Cardiac muscle cell (in vitro differentiated cells and primary cell): ENCODE data around the gene LZTS2. TPM values are rescaled to one million over a fixed set of nuclear protein-coding genes. Genes with fewer than 3 reads are reported as not detected.
A peak's percentile ranks its signal among the peaks of the same experiment; 100 is the strongest.

ENCODE experiments used
- DNase-seq, 2 donors: peaks; one replicate each; pipeline versions ENCODE4 v3.0.0 to v3.0.0-alpha.2; 2010 to 2017; ENCODE audit warnings: low read depth in 1 of 2, low spot score in 1 of 2
- H3K27ac ChIP-seq: fragments of 200-600 bp; sonication (generic); 2 replicates; pipeline ENCODE4 v1.5.1; 2016
- H3K27me3 ChIP-seq: fragments of 200-600 bp; sonication (generic); 2 replicates; pipeline ENCODE4 v1.6.0; 2016; ENCODE audit warnings: control low read depth
- H3K36me3 ChIP-seq: fragments of 200-600 bp; sonication (generic); 2 replicates; pipeline ENCODE4 v1.5.1; 2016; ENCODE audit warnings: control low read depth
- H3K4me1 ChIP-seq: fragments of 200-600 bp; sonication (generic); 2 replicates; pipeline ENCODE4 v1.8.1; 2017; ENCODE audit warnings: low read depth, mild to moderate bottlenecking, mixed run types
- H3K4me3 ChIP-seq: fragments of 200-600 bp; sonication (generic); 2 replicates; pipeline ENCODE4 v1.5.1; 2016; ENCODE audit warnings: mild to moderate bottlenecking
- H3K9me3 ChIP-seq: fragments of 200-600 bp; sonication (generic); 2 replicates; pipeline ENCODE4 v1.5.1; 2017; ENCODE audit warnings: low read depth, mild to moderate bottlenecking, control low read depth
- polyA plus RNA-seq: library from polyadenylated mRNA; unstranded; fragments of >200 nt; fragmentation: Nextera tagmentation; extraction: Ambion mirVana; gene quantifications from 2 replicates; pipeline ENCODE4 v1.2.1, GENCODE V29; 2016
- total RNA-seq: library from RNA; depleted of rRNA; stranded (reverse); fragments of >200 nt; gene quantifications from 2 replicates; pipeline ENCODE4 v1.2.3, GENCODE V29; 2016
- TF ChIP-seq, protein P1 (sequence below): IDR thresholded peaks from 2 replicates; pipeline ENCODE4 v1.5.1; 2012; ENCODE audit warnings: low read depth, mild to moderate bottlenecking, low read length

Gene LZTS2, protein sequence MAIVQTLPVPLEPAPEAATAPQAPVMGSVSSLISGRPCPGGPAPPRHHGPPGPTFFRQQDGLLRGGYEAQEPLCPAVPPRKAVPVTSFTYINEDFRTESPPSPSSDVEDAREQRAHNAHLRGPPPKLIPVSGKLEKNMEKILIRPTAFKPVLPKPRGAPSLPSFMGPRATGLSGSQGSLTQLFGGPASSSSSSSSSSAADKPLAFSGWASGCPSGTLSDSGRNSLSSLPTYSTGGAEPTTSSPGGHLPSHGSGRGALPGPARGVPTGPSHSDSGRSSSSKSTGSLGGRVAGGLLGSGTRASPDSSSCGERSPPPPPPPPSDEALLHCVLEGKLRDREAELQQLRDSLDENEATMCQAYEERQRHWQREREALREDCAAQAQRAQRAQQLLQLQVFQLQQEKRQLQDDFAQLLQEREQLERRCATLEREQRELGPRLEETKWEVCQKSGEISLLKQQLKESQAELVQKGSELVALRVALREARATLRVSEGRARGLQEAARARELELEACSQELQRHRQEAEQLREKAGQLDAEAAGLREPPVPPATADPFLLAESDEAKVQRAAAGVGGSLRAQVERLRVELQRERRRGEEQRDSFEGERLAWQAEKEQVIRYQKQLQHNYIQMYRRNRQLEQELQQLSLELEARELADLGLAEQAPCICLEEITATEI
- total RNA-seq (156 and 168 TPM in 2 replicates), polyA plus RNA-seq (128 and 129 TPM in 2 replicates)

DNA sequence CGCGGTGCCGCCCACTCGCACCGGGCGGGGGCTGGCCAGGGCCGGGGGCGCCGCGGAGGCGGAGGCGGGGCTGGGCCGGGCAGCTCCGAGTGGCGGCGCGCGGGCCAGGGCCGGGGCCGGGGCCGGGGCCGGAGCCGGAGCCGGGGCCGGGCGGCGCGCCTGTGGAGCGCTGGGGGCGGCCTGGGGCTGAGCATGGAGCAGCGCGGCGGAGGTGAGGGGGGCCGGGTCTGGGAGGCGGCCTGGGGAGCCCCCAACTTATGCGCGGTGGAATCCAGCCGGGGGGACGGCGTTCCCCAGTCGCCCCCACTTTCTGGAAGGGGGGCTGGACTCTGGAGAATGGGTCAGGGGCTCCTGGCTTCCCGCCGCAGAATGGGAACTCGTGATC lies at the start of gene LZTS2:
Gene LZTS2 (plus strand): TSS at position 67 of the 385 bp plus-strand sequence. CDS start 2,731 bp downstream, outside the sequence.
- Histone ChIP-seq H3K27me3 (no peaks in the 10 kb centered on the region), H3K4me1 (peaks cover 14% of the 10 kb centered on the region), H3K36me3 (peaks cover 18% of the 10 kb centered on the region), H3K4me3 (peak within 1 kb of the TSS; percentile 73), H3K27ac (peak within 1 kb of the TSS; percentile 99), H3K9me3 (no peaks in the 10 kb centered on the region)
- TF ChIP-seq, protein P1, sequence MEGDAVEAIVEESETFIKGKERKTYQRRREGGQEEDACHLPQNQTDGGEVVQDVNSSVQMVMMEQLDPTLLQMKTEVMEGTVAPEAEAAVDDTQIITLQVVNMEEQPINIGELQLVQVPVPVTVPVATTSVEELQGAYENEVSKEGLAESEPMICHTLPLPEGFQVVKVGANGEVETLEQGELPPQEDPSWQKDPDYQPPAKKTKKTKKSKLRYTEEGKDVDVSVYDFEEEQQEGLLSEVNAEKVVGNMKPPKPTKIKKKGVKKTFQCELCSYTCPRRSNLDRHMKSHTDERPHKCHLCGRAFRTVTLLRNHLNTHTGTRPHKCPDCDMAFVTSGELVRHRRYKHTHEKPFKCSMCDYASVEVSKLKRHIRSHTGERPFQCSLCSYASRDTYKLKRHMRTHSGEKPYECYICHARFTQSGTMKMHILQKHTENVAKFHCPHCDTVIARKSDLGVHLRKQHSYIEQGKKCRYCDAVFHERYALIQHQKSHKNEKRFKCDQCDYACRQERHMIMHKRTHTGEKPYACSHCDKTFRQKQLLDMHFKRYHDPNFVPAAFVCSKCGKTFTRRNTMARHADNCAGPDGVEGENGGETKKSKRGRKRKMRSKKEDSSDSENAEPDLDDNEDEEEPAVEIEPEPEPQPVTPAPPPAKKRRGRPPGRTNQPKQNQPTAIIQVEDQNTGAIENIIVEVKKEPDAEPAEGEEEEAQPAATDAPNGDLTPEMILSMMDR: no peak
- no peak for DNase-seq

DNA sequence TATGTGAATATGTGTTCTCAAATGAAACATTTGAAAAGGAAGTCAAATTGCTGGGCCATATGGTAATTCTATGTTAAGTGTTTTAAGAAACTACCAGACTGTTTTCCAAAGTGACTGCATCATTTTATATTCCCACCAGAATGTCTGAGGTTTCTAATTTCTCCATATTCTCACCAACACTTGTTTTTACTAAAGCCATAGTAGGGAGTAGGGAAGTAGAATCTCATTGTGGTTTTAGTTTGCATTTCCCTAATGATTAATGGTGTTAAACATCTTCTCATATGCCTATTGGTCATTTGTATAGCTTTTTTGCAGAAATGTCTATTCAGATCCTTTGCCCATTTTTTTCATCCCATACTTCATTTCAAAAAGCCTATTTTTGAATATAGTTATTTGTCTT lies 39.4 kb upstream of the LZTS2 start:
- TF ChIP-seq, protein P1: no peak
- Histone ChIP-seq H3K4me3 (no peak overlapping the region), H3K36me3 (peaks cover 57% of the 10 kb centered on the region), H3K27me3 (no peaks in the 10 kb centered on the region), H3K9me3 (no peaks in the 10 kb centered on the region), H3K4me1 (no peaks in the 10 kb centered on the region), H3K27ac (no peak overlapping the region)
- DNase-seq: no peak

- TF ChIP-seq, protein P1: no peak
- peaks cover 48% of the 10 kb centered on the region for H3K36me3 ChIP-seq
- no peak for DNase-seq
- H3K4me3 ChIP-seq: no peak overlapping the region
- H3K4me1 ChIP-seq: peaks cover 9% of the 10 kb centered on the region
- H3K9me3 ChIP-seq: no peaks in the 10 kb centered on the region
- no peak overlapping the region for H3K27ac ChIP-seq
- no peaks in the 10 kb centered on the region for H3K27me3 ChIP-seq
Observed at GRCh38 chr10:100962351-100963080, 37.1 kb upstream of the LZTS2 start.

GRCh38 chr10:100963826-100964225 lies 35.8 kb upstream of the LZTS2 start:
- peaks cover 39% of the 10 kb centered on the region for H3K36me3 ChIP-seq

GRCh38 chr10:100965820-100966219 lies 33.8 kb upstream of the LZTS2 start:
- Histone ChIP-seq H3K27ac (peak overlapping the region; percentile 74), H3K4me3 (no peak overlapping the region), H3K9me3 (no peaks in the 10 kb centered on the region), H3K4me1 (peaks cover 9% of the 10 kb centered on the region), H3K36me3 (peaks cover 20% of the 10 kb centered on the region), H3K27me3 (no peaks in the 10 kb centered on the region)
- TF ChIP-seq, protein P1: no peak
- no peak for DNase-seq

More at GRCh38 chr10:100963826-100964225, 35.8 kb upstream of the LZTS2 start:
- Histone ChIP-seq H3K4me1 (peaks cover 9% of the 10 kb centered on the region), H3K27me3 (no peaks in the 10 kb centered on the region), H3K4me3 (no peak overlapping the region), H3K27ac (no peak overlapping the region), H3K9me3 (no peaks in the 10 kb centered on the region)
- DNase-seq: no peak
- TF ChIP-seq, protein P1: no peak
